Heart left ventricle (tissue), 13 donors: Measurements from ENCODE around the gene KLHL29.

Experiments
- CTCF ChIP-seq, 12 donors: fragments of 200-600 bp; sonication (generic) in 4 of 12; IDR thresholded peaks; one replicate each; pipeline versions ENCODE4 v1.5.0 to v1.8.0; 2018 to 2022; ENCODE audit warnings: antibody characterized with exemption in 12 of 12, mild to moderate bottlenecking in 5 of 12
- POLR2A ChIP-seq, 2 donors: fragments of 450-650 bp; IDR thresholded peaks; one replicate each; pipeline ENCODE4 v1.6.1; 2017; ENCODE audit warnings: antibody characterized with exemption in 2 of 2, mild to moderate bottlenecking in 2 of 2, moderate library complexity in 2 of 2
- donor health status: ischemic (EF 13 %, LVEDD 7.1; RV severe dilation, severe dysfunction).
- donor health status: DM: no; HTN: yes; CAD: no.
- donor health status: DM: no; HTN: no; CAD: no.
- donor health status: ischemic (EF 25% LVEDD 6.9; RV normal size, moderate dysfunction).
- donor health status: ischemic (EF 25% LVEDD 5.7; RV mildly dilated, moderate dysfunction).
- donor health status: ischemic (EF 35%, LVEDD 5.7; RV mildly dilated, moderate dysfunction).
- donor health status: nonischemic (EF 11% LVEDD 7.7; RV severe dilation, severe dysfunction).
- donor health status: DM: yes; HTN: yes; CAD: no.
- donor health status: PGD.
- donor health status: ischemic (EF 29% LVEDD 5.4; RV normal size, mild dysfunction).
- donor health status: nonischemic (EF 23%, LVEDD 6.1; RV moderate dilation, normal function).

GRCh38 chr2:23456396-23456795, 71.4 kb downstream of the KLHL29 start:
- TF ChIP-seq POLR2A (IDR thresholded peaks at IDR 0.05) (no peak), CTCF (IDR thresholded peaks at IDR 0.05) (no peak)
